ENCODE measurements around the gene DLG2. TPM values are rescaled to one million over a fixed set of nuclear protein-coding genes. Genes with fewer than 3 reads are reported as not detected.
A peak's percentile ranks its signal among the peaks of the same experiment; 100 is the strongest.

The DLG2 gene
- total RNA-seq, 1 donor from 2014 or later: 6.3 TPM

- ATAC-seq: no peak
These were observed 2082.3 kb downstream of the DLG2 start for GRCh38 chr11:83544846-83545245.

GRCh38 chr11:83543706-83544439 is 2083.3 kb downstream of the DLG2 start:
- ATAC-seq: peak; percentile 28

GRCh38 chr11:83542861-83543260 is 2084.3 kb downstream of the DLG2 start:
- ATAC-seq: no peak

- no peak for ATAC-seq
These were observed 2086.4 kb downstream of the DLG2 start for GRCh38 chr11:83540728-83541127.

- ATAC-seq: no peak
These were observed 2086.9 kb downstream of the DLG2 start for GRCh38 chr11:83540112-83540675.

GRCh38 chr11:83538286-83538685 is 2088.9 kb downstream of the DLG2 start:
- no peak for ATAC-seq

- ATAC-seq: no peak
These were observed 2090.0 kb downstream of the DLG2 start for GRCh38 chr11:83537131-83537610.

GRCh38 chr11:83533166-83533565 is 2094.0 kb downstream of the DLG2 start:
- ATAC-seq: no peak

- no peak for ATAC-seq
These were observed 2098.3 kb downstream of the DLG2 start for GRCh38 chr11:83528877-83529276.

GRCh38 chr11:83528225-83528624 is 2098.9 kb downstream of the DLG2 start:
- no peak for ATAC-seq

GRCh38 chr11:83523676-83524075 is 2103.5 kb downstream of the DLG2 start:
- no peak for ATAC-seq

- no peak for ATAC-seq
These were observed 2104.2 kb downstream of the DLG2 start for GRCh38 chr11:83522911-83523310.

GRCh38 chr11:83521647-83522596 is 2105.2 kb downstream of the DLG2 start:
- ATAC-seq: no peak

GRCh38 chr11:83520849-83521248 is 2106.3 kb downstream of the DLG2 start:
- ATAC-seq: no peak

- no peak for ATAC-seq
These were observed 2115.5 kb downstream of the DLG2 start for GRCh38 chr11:83511646-83512045.

GRCh38 chr11:83510530-83511460 is 2116.3 kb downstream of the DLG2 start:
- ATAC-seq: no peak

- ATAC-seq: peak; percentile 48
These were observed 2118.3 kb downstream of the DLG2 start for GRCh38 chr11:83508804-83509203.

- ATAC-seq: peak; percentile 85
These were observed 2125.1 kb downstream of the DLG2 start for GRCh38 chr11:83502041-83502440.

- peak; percentile 65 for ATAC-seq
These were observed 2133.2 kb downstream of the DLG2 start for GRCh38 chr11:83493917-83494316.

- ATAC-seq: no peak
These were observed 2134.1 kb downstream of the DLG2 start for GRCh38 chr11:83493034-83493433.

GRCh38 chr11:83483808-83484207 is 2143.3 kb downstream of the DLG2 start:
- no peak for ATAC-seq

- ATAC-seq: no peak
These were observed 2146.3 kb downstream of the DLG2 start for GRCh38 chr11:83480811-83481210.

All from esophagus mucosa (tissue), 1 donor.